Measurements from ENCODE around the gene ZNF724.
"Not testable (repeated sequence)": the region's sequence is repeated elsewhere in the genome, so short reads cannot be mapped to it uniquely, and the experiment has no call there.

The ZNF724 gene

DNA sequence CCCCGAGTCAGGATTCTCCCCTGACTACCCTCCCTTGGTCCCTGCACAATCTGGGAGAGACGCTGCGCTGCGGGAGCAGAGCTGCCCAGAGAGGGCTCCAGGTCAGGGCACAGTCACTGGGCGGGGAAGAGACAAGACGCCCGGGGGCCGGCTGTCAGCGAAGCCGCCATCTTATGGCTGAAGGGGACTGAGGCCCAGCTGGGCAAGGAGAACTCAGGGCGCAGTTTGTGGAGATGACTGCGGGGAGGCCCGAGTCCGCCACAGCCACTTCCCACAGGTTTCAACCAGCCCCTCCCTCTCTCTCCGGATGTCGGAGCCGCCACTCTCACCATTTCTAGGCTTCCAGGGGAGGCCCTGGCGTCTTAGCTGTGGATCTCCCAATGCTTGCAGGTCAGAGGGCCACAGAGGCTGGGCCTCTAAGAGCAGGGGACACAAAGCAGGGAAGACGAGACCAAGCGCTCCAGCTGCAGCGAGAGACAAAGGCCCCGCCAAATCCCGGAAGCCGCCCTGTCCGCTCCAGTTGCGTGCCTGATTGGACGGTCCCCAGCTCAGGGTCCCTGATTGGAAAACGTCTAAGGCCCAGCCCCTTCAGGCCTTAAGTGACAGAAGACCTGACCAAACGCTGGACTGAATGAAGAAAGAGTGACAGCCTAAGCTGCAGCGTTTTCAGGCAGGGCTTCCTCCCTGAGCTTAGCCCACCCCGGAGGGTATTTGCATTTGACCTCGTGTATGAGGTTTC, at the start of gene ZNF724:
Gene ZNF724 (minus strand): TSS at position 484 of the 739 bp plus-strand sequence. CDS start 152 bp downstream, at position 332.
- Histone ChIP-seq H3K27ac (peak within 1 kb of the TSS; percentile 74), H3K79me2 (no peaks in the 10 kb centered on the region), H3K4me1 (no peaks in the 10 kb centered on the region), H3K9me3 (ENCODE audit: control insufficient read depth, low read length) (no peaks in the 10 kb centered on the region), H3K27me3 (ENCODE audit: control insufficient read depth, insufficient read depth, low read length) (no peaks in the 10 kb centered on the region), H2AFZ (peak within 1 kb of the TSS; percentile 87), H3K9ac (no peak within 1 kb of the TSS), H3K4me3 (ENCODE audit: low read depth, low read length) (peak within 1 kb of the TSS; percentile 67), H3K36me3 (ENCODE audit: control insufficient read depth, insufficient read depth, low read length) (no peaks in the 10 kb centered on the region), H3K4me2 (ENCODE audit: low read length) (peak within 1 kb of the TSS; percentile 85)
- no peak for TF ChIP-seq CTCF (IDR thresholded peaks at IDR 0.05)

DNA sequence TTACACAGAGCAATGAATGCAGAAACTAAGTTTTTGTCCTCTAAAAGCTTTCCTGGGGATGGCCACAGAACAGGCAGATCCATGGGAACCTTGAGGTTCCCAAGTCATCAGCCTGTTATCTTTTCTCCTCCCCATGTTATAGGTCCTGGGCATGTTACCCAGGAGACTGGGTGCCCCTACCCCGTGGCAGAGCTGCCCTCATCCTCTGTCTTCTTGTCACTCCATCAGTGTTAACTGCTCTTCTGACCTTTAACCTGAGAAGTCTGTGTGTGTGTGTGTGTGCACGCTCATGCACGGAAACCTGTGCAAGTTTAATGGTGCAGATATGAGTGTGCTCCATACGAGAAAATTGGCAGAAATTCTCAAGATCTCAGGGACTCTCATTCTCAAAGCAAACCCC, 43.9 kb upstream of the ZNF724 start:
- Histone ChIP-seq H3K27ac (no peak overlapping the region), H3K4me2 (ENCODE audit: low read length) (no peak overlapping the region), H3K36me3 (ENCODE audit: control insufficient read depth, insufficient read depth, low read length) (no peaks in the 10 kb centered on the region), H3K9me3 (ENCODE audit: control insufficient read depth, low read length) (no peaks in the 10 kb centered on the region), H2AFZ (no peak overlapping the region), H3K79me2 (no peaks in the 10 kb centered on the region), H3K27me3 (ENCODE audit: control insufficient read depth, insufficient read depth, low read length) (no peaks in the 10 kb centered on the region), H3K9ac (no peak overlapping the region), H3K4me3 (ENCODE audit: low read depth, low read length) (no peak overlapping the region), H3K4me1 (no peaks in the 10 kb centered on the region)
- no peak for TF ChIP-seq CTCF (IDR thresholded peaks at IDR 0.05)

DNA sequence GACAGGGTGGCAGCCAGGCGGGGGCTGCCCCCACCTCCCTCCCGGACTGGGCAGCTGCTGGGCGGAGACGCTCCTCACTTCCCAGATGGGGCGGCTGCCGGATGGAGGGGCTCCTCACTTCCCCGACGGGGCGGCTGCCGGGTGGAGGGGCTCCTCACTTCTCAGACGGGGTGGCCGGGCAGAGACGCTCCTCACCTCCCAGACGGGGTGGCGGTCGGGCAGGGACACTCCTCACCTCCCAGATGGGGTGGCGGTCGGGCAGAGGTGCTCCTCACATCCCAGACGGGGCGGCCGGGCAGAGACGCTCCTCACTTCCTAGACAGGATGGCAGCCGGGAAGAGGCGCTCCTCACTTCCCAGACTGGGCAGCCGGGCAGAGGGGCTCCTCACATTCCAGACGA, 39.8 kb upstream of the ZNF724 start:
- H3K4me2 ChIP-seq (ENCODE audit: low read length), result not testable (repeated sequence)

GRCh38 chr19:23287620-23288019, 37.4 kb upstream of the ZNF724 start:
- Histone ChIP-seq H3K36me3 (ENCODE audit: control insufficient read depth, insufficient read depth, low read length) (no peaks in the 10 kb centered on the region), H3K9ac (no peak overlapping the region), H3K4me2 (ENCODE audit: low read length) (no peak overlapping the region), H3K27ac (no peak overlapping the region), H3K27me3 (ENCODE audit: control insufficient read depth, insufficient read depth, low read length) (no peaks in the 10 kb centered on the region), H3K4me3 (ENCODE audit: low read depth, low read length) (no peak overlapping the region), H2AFZ (no peak overlapping the region), H3K4me1 (no peaks in the 10 kb centered on the region), H3K79me2 (no peaks in the 10 kb centered on the region), H3K9me3 (ENCODE audit: control insufficient read depth, low read length) (no peaks in the 10 kb centered on the region)
- TF ChIP-seq CTCF (IDR thresholded peaks at IDR 0.05), result no peak

More for the DNA sequence above, 39.8 kb upstream of the ZNF724 start:
- not testable (repeated sequence) for H3K9me3 ChIP-seq (ENCODE audit: control insufficient read depth, low read length); H3K36me3 ChIP-seq (ENCODE audit: control insufficient read depth, insufficient read depth, low read length); H3K4me3 ChIP-seq (ENCODE audit: low read depth, low read length); H3K79me2 ChIP-seq; H3K27me3 ChIP-seq (ENCODE audit: control insufficient read depth, insufficient read depth, low read length); H3K9ac ChIP-seq; H3K27ac ChIP-seq; H3K4me1 ChIP-seq; H2AFZ ChIP-seq

DNA sequence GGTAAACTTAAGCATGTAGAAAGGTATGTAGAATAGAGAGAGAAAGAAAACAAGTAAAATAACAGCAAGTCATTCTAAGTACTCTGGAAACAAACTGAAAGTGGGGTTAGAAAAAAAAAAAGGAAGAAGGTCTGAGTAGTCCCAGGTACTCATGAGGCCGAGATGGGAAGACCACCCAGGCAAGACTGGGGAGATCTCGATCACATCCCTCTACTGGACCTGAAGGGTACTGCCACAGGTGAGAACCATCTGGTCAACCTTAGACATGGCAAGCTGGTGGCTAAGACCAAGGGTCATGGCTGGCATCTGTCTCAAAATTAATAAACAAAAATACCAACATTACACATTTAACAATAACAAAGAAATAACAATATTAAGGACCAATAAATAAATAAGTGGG, 36.3 kb upstream of the ZNF724 start:
- H3K79me2 ChIP-seq, result no peaks in the 10 kb centered on the region
- no peak overlapping the region for H3K27ac ChIP-seq
- TF ChIP-seq CTCF (IDR thresholded peaks at IDR 0.05), result no peak
- no peaks in the 10 kb centered on the region for H3K27me3 ChIP-seq (ENCODE audit: control insufficient read depth, insufficient read depth, low read length)
- H3K4me3 ChIP-seq (ENCODE audit: low read depth, low read length), result no peak overlapping the region
- H2AFZ ChIP-seq, result no peak overlapping the region
- no peak overlapping the region for H3K4me2 ChIP-seq (ENCODE audit: low read length)
- H3K9me3 ChIP-seq (ENCODE audit: control insufficient read depth, low read length), result no peaks in the 10 kb centered on the region
- no peak overlapping the region for H3K9ac ChIP-seq
- H3K4me1 ChIP-seq, result no peaks in the 10 kb centered on the region
- H3K36me3 ChIP-seq (ENCODE audit: control insufficient read depth, insufficient read depth, low read length), result no peaks in the 10 kb centered on the region

All from parathyroid adenoma (tissue), 2 donors.